Hepatocyte (in vitro differentiated cells): Measurements from ENCODE around the gene DUX4. TPM values are rescaled to one million over a fixed set of nuclear protein-coding genes. Genes with fewer than 3 reads are reported as not detected.
"Not testable (repeated sequence)": the region's sequence is repeated elsewhere in the genome, so short reads cannot be mapped to it uniquely, and the experiment has no call there.

Source experiments
- DNase-seq: peaks from one replicate; pipeline ENCODE4 v3.0.0-alpha.2; 2016; ENCODE audit warnings: low spot score
- H2AFZ ChIP-seq: fragments of 200-600 bp; sonication (generic); 2 replicates; pipeline ENCODE4 v1.6.0; 2016; ENCODE audit warnings: antibody characterized with exemption, mild to moderate bottlenecking
- H3K27ac ChIP-seq: fragments of 200-600 bp; sonication (generic); 2 replicates; pipeline ENCODE4 v1.5.1; 2016; ENCODE audit warnings: mild to moderate bottlenecking
- H3K27me3 ChIP-seq: fragments of 200-600 bp; sonication (generic); 2 replicates; pipeline ENCODE4 v1.6.1; 2016
- H3K36me3 ChIP-seq: fragments of 200-600 bp; sonication (generic); replicated peaks from 2 replicates; pipeline ENCODE4 v1.5.1; 2016; ENCODE audit warnings: low read depth; ENCODE audit not compliant: insufficient read depth
- H3K4me1 ChIP-seq: fragments of 200-600 bp; sonication (generic); 2 replicates; pipeline ENCODE4 v1.5.1; 2016; ENCODE audit warnings: mild to moderate bottlenecking, moderate library complexity; ENCODE audit not compliant: insufficient read depth
- H3K4me2 ChIP-seq: fragments of 200-600 bp; sonication (generic); 2 replicates; pipeline ENCODE4 v1.6.0; 2016
- H3K4me3 ChIP-seq: fragments of 200-600 bp; sonication (generic); 2 replicates; pipeline ENCODE4 v1.5.1; 2016; ENCODE audit warnings: mild to moderate bottlenecking
- H3K79me2 ChIP-seq: fragments of 200-600 bp; sonication (generic); 2 replicates; pipeline ENCODE4 v1.6.0; 2017; ENCODE audit warnings: mild to moderate bottlenecking
- H3K9me2 ChIP-seq: fragments of 200-600 bp; sonication (generic); replicated peaks from 2 replicates; pipeline ENCODE4 v1.6.0; 2017; ENCODE audit warnings: mild to moderate bottlenecking; ENCODE audit not compliant: insufficient read depth
- H3K9me3 ChIP-seq: fragments of 200-600 bp; sonication (generic); 2 replicates; pipeline ENCODE4 v1.5.1; 2016; ENCODE audit warnings: low read depth, mild to moderate bottlenecking
- H4K20me1 ChIP-seq: fragments of 200-600 bp; sonication (generic); 2 replicates; pipeline ENCODE4 v1.6.0; 2016; ENCODE audit warnings: mild to moderate bottlenecking; ENCODE audit not compliant: insufficient read depth, poor library complexity, severe bottlenecking
- WGBS: methylation state at CpG from one replicate; pipeline ENCODE4 v1.1.6; 2016; ENCODE audit warnings: low lambda C conversion rate; ENCODE audit errors: missing lambda C conversion rate; 5-methylcytosine and 5-hydroxymethylcytosine counted together
- polyA plus RNA-seq: library from polyadenylated mRNA; unstranded; fragments of >200 nt; fragmentation: Nextera tagmentation; extraction: Ambion mirVana; gene quantifications from 2 replicates; pipeline ENCODE4 v1.2.1, GENCODE V29; 2016
- total RNA-seq: library from RNA; depleted of rRNA; stranded (reverse); fragments of >200 nt; gene quantifications from 2 replicates; pipeline ENCODE4 v1.2.3, GENCODE V29; 2014

The DUX4 gene
- not detected in 2 replicates for total RNA-seq
- not detected in 2 replicates for polyA plus RNA-seq

- WGBS, result no CpG with 5 or more reads among the region's 32 CpGs
- not testable (repeated sequence) for H4K20me1 ChIP-seq, H3K4me2 ChIP-seq, H3K27me3 ChIP-seq, H2AFZ ChIP-seq, DNase-seq, H3K9me2 ChIP-seq, H3K4me3 ChIP-seq, H3K9me3 ChIP-seq, H3K27ac ChIP-seq, H3K4me1 ChIP-seq, H3K79me2 ChIP-seq, H3K36me3 ChIP-seq
Measured at GRCh38 chr4:190173428-190173827, at the start of gene DUX4. DUX4 (plus strand) TSS chr4:190173774; CDS start chr4:190173774, 0 bp downstream.

GRCh38 chr4:190175436-190175835, 1.9 kb downstream of the DUX4 start:
- not testable (repeated sequence) for H3K27me3 ChIP-seq, H3K9me3 ChIP-seq, H3K9me2 ChIP-seq, H3K36me3 ChIP-seq, H3K27ac ChIP-seq, H4K20me1 ChIP-seq, H3K4me1 ChIP-seq, H2AFZ ChIP-seq, DNase-seq, H3K4me3 ChIP-seq, H3K79me2 ChIP-seq, H3K4me2 ChIP-seq
- 92% methylated on average over 9 of the region's 33 CpGs for WGBS

- H2AFZ ChIP-seq, H3K4me1 ChIP-seq, H3K9me3 ChIP-seq, H3K36me3 ChIP-seq, H4K20me1 ChIP-seq, H3K9me2 ChIP-seq, DNase-seq, H3K27ac ChIP-seq, H3K27me3 ChIP-seq, H3K79me2 ChIP-seq, H3K4me2 ChIP-seq, H3K4me3 ChIP-seq: not testable (repeated sequence)
- WGBS, result 50% methylated on average over 5 of the region's 6 CpGs
Measured at GRCh38 chr4:190177727-190178605, 4.4 kb downstream of the DUX4 start.

GRCh38 chr4:190178606-190178990, 5.0 kb downstream of the DUX4 start:
- not testable (repeated sequence) for H3K4me2 ChIP-seq, H3K36me3 ChIP-seq, H2AFZ ChIP-seq, H3K9me3 ChIP-seq, H3K27me3 ChIP-seq, DNase-seq, H3K4me3 ChIP-seq, H3K4me1 ChIP-seq, H3K9me2 ChIP-seq, H3K79me2 ChIP-seq, H4K20me1 ChIP-seq, H3K27ac ChIP-seq
- WGBS, result 14% methylated on average over 4 of the region's 4 CpGs

- H3K4me2 ChIP-seq, H3K4me3 ChIP-seq, H4K20me1 ChIP-seq, H3K36me3 ChIP-seq, DNase-seq, H2AFZ ChIP-seq, H3K27me3 ChIP-seq, H3K4me1 ChIP-seq, H3K79me2 ChIP-seq, H3K9me2 ChIP-seq, H3K9me3 ChIP-seq, H3K27ac ChIP-seq: not testable (repeated sequence)
- WGBS, result 40% methylated on average over 1 of the region's 2 CpGs
Measured at GRCh38 chr4:190179030-190179739, 5.6 kb downstream of the DUX4 start.

GRCh38 chr4:190179740-190180094, 6.1 kb downstream of the DUX4 start:
- WGBS, result 0% methylated on average over 1 of the region's 2 CpGs
- not testable (repeated sequence) for H3K79me2 ChIP-seq, DNase-seq

GRCh38 chr4:190180947-190181346, 7.4 kb downstream of the DUX4 start:
- not testable (repeated sequence) for H3K36me3 ChIP-seq, H3K27ac ChIP-seq, H3K4me2 ChIP-seq, H3K9me3 ChIP-seq, H3K4me1 ChIP-seq, H3K9me2 ChIP-seq, H2AFZ ChIP-seq, H3K27me3 ChIP-seq, H4K20me1 ChIP-seq, H3K4me3 ChIP-seq, DNase-seq, H3K79me2 ChIP-seq
- WGBS, result 17% methylated on average over 1 of the region's 1 CpG

More at GRCh38 chr4:190179740-190180094, 6.1 kb downstream of the DUX4 start:
- not testable (repeated sequence) for H3K36me3 ChIP-seq, H3K9me2 ChIP-seq, H3K4me1 ChIP-seq, H3K4me2 ChIP-seq, H2AFZ ChIP-seq, H3K4me3 ChIP-seq, H3K27ac ChIP-seq, H4K20me1 ChIP-seq, H3K9me3 ChIP-seq, H3K27me3 ChIP-seq

GRCh38 chr4:190181481-190182100, 8.0 kb downstream of the DUX4 start:
- H3K79me2 ChIP-seq, H2AFZ ChIP-seq, H4K20me1 ChIP-seq, H3K4me3 ChIP-seq, H3K9me2 ChIP-seq, H3K36me3 ChIP-seq, H3K9me3 ChIP-seq, DNase-seq, H3K4me2 ChIP-seq, H3K27me3 ChIP-seq, H3K27ac ChIP-seq, H3K4me1 ChIP-seq: not testable (repeated sequence)
- 26% methylated on average over 4 of the region's 7 CpGs for WGBS
